IPS-18a (cell line): ENCODE measurements around the gene DSCAML1.

Experiments
- H3K27ac ChIP-seq: one replicate; pipeline ENCODE4 v1.5.1; 2013; ENCODE audit warnings: low read length
- H3K27me3 ChIP-seq: one replicate; pipeline ENCODE4 v1.6.1; 2013; ENCODE audit warnings: mild to moderate bottlenecking, low read length; ENCODE audit not compliant: control insufficient read depth, insufficient read depth
- H3K36me3 ChIP-seq: one replicate; pipeline ENCODE4 v1.6.1; 2013; ENCODE audit warnings: low read depth, low read length; ENCODE audit not compliant: control insufficient read depth
- H3K4me1 ChIP-seq: one replicate; pipeline ENCODE4 v1.6.1; 2013; ENCODE audit warnings: low read depth, low read length; ENCODE audit not compliant: control insufficient read depth
- H3K4me3 ChIP-seq: one replicate; pipeline ENCODE4 v1.5.1; 2013; ENCODE audit warnings: low read length
- H3K9ac ChIP-seq: one replicate; pipeline ENCODE4 v1.6.1; 2013; ENCODE audit warnings: mild to moderate bottlenecking, low read length, moderate library complexity
- H3K9me3 ChIP-seq: one replicate; pipeline ENCODE4 v1.6.1; 2013; ENCODE audit warnings: low read depth, low read length; ENCODE audit not compliant: control insufficient read depth

The DSCAML1 gene

GRCh38 chr11:117586392-117586791 lies 210.6 kb downstream of the DSCAML1 start:
- Histone ChIP-seq H3K9me3 (no peaks in the 10 kb centered on the region), H3K9ac (no peak overlapping the region), H3K27me3 (no peaks in the 10 kb centered on the region), H3K27ac (no peak overlapping the region), H3K4me1 (peaks cover 13% of the 10 kb centered on the region), H3K4me3 (no peak overlapping the region), H3K36me3 (no peaks in the 10 kb centered on the region)

- no peak overlapping the region for H3K9ac ChIP-seq
- H3K4me3 ChIP-seq, result no peak overlapping the region
- no peaks in the 10 kb centered on the region for H3K36me3 ChIP-seq
- no peak overlapping the region for H3K27ac ChIP-seq
- no peaks in the 10 kb centered on the region for H3K27me3 ChIP-seq
- H3K4me1 ChIP-seq, result peaks cover 17% of the 10 kb centered on the region
- no peaks in the 10 kb centered on the region for H3K9me3 ChIP-seq
Observed at GRCh38 chr11:117585631-117586030, 211.4 kb downstream of the DSCAML1 start.

GRCh38 chr11:117584056-117584830 lies 212.8 kb downstream of the DSCAML1 start:
- no peak overlapping the region for H3K27ac ChIP-seq
- peaks cover 21% of the 10 kb centered on the region for H3K4me1 ChIP-seq
- H3K27me3 ChIP-seq, result no peaks in the 10 kb centered on the region
- no peak overlapping the region for H3K4me3 ChIP-seq
- H3K9me3 ChIP-seq, result no peaks in the 10 kb centered on the region
- H3K9ac ChIP-seq, result no peak overlapping the region
- no peaks in the 10 kb centered on the region for H3K36me3 ChIP-seq

- Histone ChIP-seq H3K36me3 (no peaks in the 10 kb centered on the region), H3K4me1 (peaks cover 21% of the 10 kb centered on the region), H3K27me3 (no peaks in the 10 kb centered on the region), H3K4me3 (no peak overlapping the region), H3K27ac (no peak overlapping the region), H3K9ac (no peak overlapping the region), H3K9me3 (no peaks in the 10 kb centered on the region)
Observed at GRCh38 chr11:117583063-117583801, 213.8 kb downstream of the DSCAML1 start.

- no peak overlapping the region for H3K9ac ChIP-seq
- H3K27ac ChIP-seq, result no peak overlapping the region
- no peaks in the 10 kb centered on the region for H3K36me3 ChIP-seq
- H3K9me3 ChIP-seq, result no peaks in the 10 kb centered on the region
- H3K4me1 ChIP-seq, result peaks cover 21% of the 10 kb centered on the region
- H3K27me3 ChIP-seq, result no peaks in the 10 kb centered on the region
- H3K4me3 ChIP-seq, result no peak overlapping the region
Observed at GRCh38 chr11:117582433-117582832, 214.6 kb downstream of the DSCAML1 start.

- Histone ChIP-seq H3K9me3 (no peaks in the 10 kb centered on the region), H3K27ac (no peak overlapping the region), H3K9ac (no peak overlapping the region), H3K4me3 (no peak overlapping the region), H3K27me3 (no peaks in the 10 kb centered on the region), H3K4me1 (peaks cover 21% of the 10 kb centered on the region), H3K36me3 (no peaks in the 10 kb centered on the region)
Observed at GRCh38 chr11:117580866-117581265, 216.2 kb downstream of the DSCAML1 start.

GRCh38 chr11:117579161-117579560 lies 217.9 kb downstream of the DSCAML1 start:
- no peaks in the 10 kb centered on the region for H3K36me3 ChIP-seq

GRCh38 chr11:117575856-117576255 lies 221.2 kb downstream of the DSCAML1 start:
- H3K9ac ChIP-seq, result no peak overlapping the region
- H3K36me3 ChIP-seq, result no peaks in the 10 kb centered on the region

More at GRCh38 chr11:117579161-117579560, 217.9 kb downstream of the DSCAML1 start:
- H3K9ac ChIP-seq, result no peak overlapping the region
- H3K4me3 ChIP-seq, result no peak overlapping the region
- H3K27me3 ChIP-seq, result no peaks in the 10 kb centered on the region
- peaks cover 20% of the 10 kb centered on the region for H3K4me1 ChIP-seq
- no peak overlapping the region for H3K27ac ChIP-seq
- H3K9me3 ChIP-seq, result no peaks in the 10 kb centered on the region

GRCh38 chr11:117574551-117574950 lies 222.5 kb downstream of the DSCAML1 start:
- Histone ChIP-seq H3K27me3 (no peaks in the 10 kb centered on the region), H3K4me1 (no peaks in the 10 kb centered on the region), H3K9ac (no peak overlapping the region), H3K27ac (no peak overlapping the region), H3K9me3 (no peaks in the 10 kb centered on the region), H3K4me3 (no peak overlapping the region), H3K36me3 (no peaks in the 10 kb centered on the region)

More at GRCh38 chr11:117575856-117576255, 221.2 kb downstream of the DSCAML1 start:
- Histone ChIP-seq H3K27me3 (no peaks in the 10 kb centered on the region), H3K9me3 (no peaks in the 10 kb centered on the region), H3K27ac (no peak overlapping the region), H3K4me1 (peaks cover 6% of the 10 kb centered on the region), H3K4me3 (no peak overlapping the region)

GRCh38 chr11:117573326-117573725 lies 223.7 kb downstream of the DSCAML1 start:
- Histone ChIP-seq H3K4me1 (no peaks in the 10 kb centered on the region), H3K4me3 (no peak overlapping the region), H3K9me3 (no peaks in the 10 kb centered on the region), H3K36me3 (no peaks in the 10 kb centered on the region), H3K27me3 (no peaks in the 10 kb centered on the region), H3K9ac (no peak overlapping the region), H3K27ac (no peak overlapping the region)

- Histone ChIP-seq H3K27ac (no peak overlapping the region), H3K4me1 (no peaks in the 10 kb centered on the region), H3K9ac (no peak overlapping the region), H3K9me3 (no peaks in the 10 kb centered on the region), H3K36me3 (no peaks in the 10 kb centered on the region), H3K4me3 (no peak overlapping the region), H3K27me3 (no peaks in the 10 kb centered on the region)
Observed at GRCh38 chr11:117572671-117573070, 224.3 kb downstream of the DSCAML1 start.
